Right ventricle myocardium inferior (tissue), 1 donor: ENCODE data around the gene BCOR. TPM values are rescaled to one million over a fixed set of nuclear protein-coding genes. Genes with fewer than 3 reads are reported as not detected.

Experiments
- ATAC-seq: fragments of 200-7000 bp; cut with Tn5 transposase; one replicate; pipeline ENCODE4 v1.9.1; 2020; ENCODE audit warnings: mild to moderate bottlenecking, moderate library complexity
- DNase-seq: peaks from one replicate; pipeline ENCODE4 v3.0.0; 2021; ENCODE audit errors: missing footprints
- intact Hi-C: fragments of 100-400 bp; cut with DNase I; formaldehyde crosslinking; loops from one replicate; pipeline ENCODE4 v1.11.0; 2022
- total RNA-seq: library from RNA; stranded (reverse); fragmentation: NEBNext Ultra II Directional; extraction: Animal tissue kit (Norgen Biotek cat#: 25700); gene quantifications from one replicate; pipeline ENCODE4 v1.2.1, GENCODE V29; 2021
- donor health status: DM: no; HTN: yes; CAD: no; lungs with severe emphysema.

BCOR gene
- total RNA-seq, 1 donor from 2014 or later, result 16.9 TPM

GRCh38 chrX:40015693-40016092, 82.1 kb downstream of the BCOR start:
- DNase-seq (no peak), ATAC-seq (no peak)
- intact Hi-C loops, result loop anchor here (2.0 to 10.0 kb wide), 2 partner anchors 81 to 281 kb away; partner anchors contain the start of gene BCOR

GRCh38 chrX:40013266-40014195, 84.2 kb downstream of the BCOR start:
- ATAC-seq (peak; percentile 68), DNase-seq (peak; percentile 84)
- intact Hi-C loops, result loop anchor here (1.0 to 10.0 kb wide), 8 partner anchors 43 to 279 kb away; partner anchors contain the start of gene BCOR

- intact Hi-C loops, result loop anchor here (1.0 to 10.0 kb wide), 6 partner anchors 43 to 278 kb away; no protein-coding TSS in a partner anchor
- DNase-seq, result no peak
- peak; percentile 48 for ATAC-seq
Observed at GRCh38 chrX:40012868-40013265, 84.9 kb downstream of the BCOR start.

- intact Hi-C loops, result loop anchor here (5.0 to 10.0 kb wide), 5 partner anchors 105 to 277 kb away; no protein-coding TSS in a partner anchor
- DNase-seq (no peak), ATAC-seq (peak; percentile 0)
Observed at GRCh38 chrX:40012039-40012867, 85.5 kb downstream of the BCOR start.

- intact Hi-C loops, result loop anchor here (5.0 to 10.0 kb wide), 5 partner anchors 104 to 277 kb away; no protein-coding TSS in a partner anchor
- no peak for ATAC-seq
- no peak for DNase-seq
Observed at GRCh38 chrX:40011322-40012038, 86.3 kb downstream of the BCOR start.

GRCh38 chrX:40010550-40011321, 87.0 kb downstream of the BCOR start:
- intact Hi-C loops, result loop anchor here (5.0 to 10.0 kb wide), 5 partner anchors 103 to 276 kb away; no protein-coding TSS in a partner anchor
- ATAC-seq, result no peak

GRCh38 chrX:40009890-40010289, 87.9 kb downstream of the BCOR start:
- DNase-seq (no peak), ATAC-seq (no peak)
- intact Hi-C loops, result loop anchor here (5.0 to 10.0 kb wide), 5 partner anchors 103 to 275 kb away; no protein-coding TSS in a partner anchor

More at GRCh38 chrX:40010550-40011321, 87.0 kb downstream of the BCOR start:
- DNase-seq, result no peak

GRCh38 chrX:40009462-40009851, 88.3 kb downstream of the BCOR start:
- ATAC-seq (no peak), DNase-seq (no peak)
- intact Hi-C loops, result no loop called here

- intact Hi-C loops, result no loop called here
- DNase-seq, result peak; percentile 77
- no peak for ATAC-seq
Observed at GRCh38 chrX:40008791-40009461, 88.8 kb downstream of the BCOR start.

GRCh38 chrX:40007756-40008705, 89.7 kb downstream of the BCOR start:
- ATAC-seq, result no peak
- intact Hi-C loops, result no loop called here
- DNase-seq, result no peak

- intact Hi-C loops, result no loop called here
- no peak for DNase-seq
- no peak for ATAC-seq
Observed at GRCh38 chrX:40007131-40007755, 90.5 kb downstream of the BCOR start.

- peak; percentile 87 for ATAC-seq
Observed at GRCh38 chrX:40006106-40007017, 91.4 kb downstream of the BCOR start.

GRCh38 chrX:40005292-40006011, 92.3 kb downstream of the BCOR start:
- peak; percentile 17 for ATAC-seq
- intact Hi-C loops, result no loop called here
- no peak for DNase-seq

More at GRCh38 chrX:40006106-40007017, 91.4 kb downstream of the BCOR start:
- intact Hi-C loops, result no loop called here
- DNase-seq, result peak; percentile 77

- ATAC-seq (no peak), DNase-seq (no peak)
- intact Hi-C loops, result no loop called here
Observed at GRCh38 chrX:40004921-40005291, 92.9 kb downstream of the BCOR start.
